Uterine smooth muscle cell (primary cell): Measurements from ENCODE around the gene TMTC4. TPM values are rescaled to one million over a fixed set of nuclear protein-coding genes. Genes with fewer than 3 reads are reported as not detected.

ENCODE experiments used
- total RNA-seq: library from RNA; depleted of rRNA; stranded (reverse); fragments of >200 nt; gene quantifications from 2 replicates; pipeline ENCODE4 v1.2.3, GENCODE V29; 2014

The TMTC4 gene, protein sequence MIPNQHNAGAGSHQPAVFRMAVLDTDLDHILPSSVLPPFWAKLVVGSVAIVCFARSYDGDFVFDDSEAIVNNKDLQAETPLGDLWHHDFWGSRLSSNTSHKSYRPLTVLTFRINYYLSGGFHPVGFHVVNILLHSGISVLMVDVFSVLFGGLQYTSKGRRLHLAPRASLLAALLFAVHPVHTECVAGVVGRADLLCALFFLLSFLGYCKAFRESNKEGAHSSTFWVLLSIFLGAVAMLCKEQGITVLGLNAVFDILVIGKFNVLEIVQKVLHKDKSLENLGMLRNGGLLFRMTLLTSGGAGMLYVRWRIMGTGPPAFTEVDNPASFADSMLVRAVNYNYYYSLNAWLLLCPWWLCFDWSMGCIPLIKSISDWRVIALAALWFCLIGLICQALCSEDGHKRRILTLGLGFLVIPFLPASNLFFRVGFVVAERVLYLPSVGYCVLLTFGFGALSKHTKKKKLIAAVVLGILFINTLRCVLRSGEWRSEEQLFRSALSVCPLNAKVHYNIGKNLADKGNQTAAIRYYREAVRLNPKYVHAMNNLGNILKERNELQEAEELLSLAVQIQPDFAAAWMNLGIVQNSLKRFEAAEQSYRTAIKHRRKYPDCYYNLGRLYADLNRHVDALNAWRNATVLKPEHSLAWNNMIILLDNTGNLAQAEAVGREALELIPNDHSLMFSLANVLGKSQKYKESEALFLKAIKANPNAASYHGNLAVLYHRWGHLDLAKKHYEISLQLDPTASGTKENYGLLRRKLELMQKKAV
- total RNA-seq: 19.6 and 20.1 TPM in 2 replicates

DNA sequence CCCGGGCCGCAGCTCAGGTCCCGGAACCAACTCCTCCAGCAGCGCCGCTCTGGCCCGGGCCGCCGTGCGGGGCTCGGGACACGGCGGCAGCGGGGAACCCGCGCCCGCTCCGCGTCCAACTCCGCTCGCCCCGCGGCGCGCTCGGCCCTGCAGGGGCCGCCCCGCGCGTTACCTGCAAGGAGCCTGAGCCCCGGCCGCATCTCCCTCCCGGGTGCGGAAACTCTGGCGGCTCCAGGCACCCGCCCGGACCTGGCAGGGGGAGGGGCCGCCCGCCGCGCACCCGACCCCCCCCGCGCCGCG is at the start of gene TMTC4:
TMTC4 (minus strand) TSS at position 224 of the 300 bp plus-strand sequence. CDS start 4,433 bp downstream, outside the sequence.

DNA sequence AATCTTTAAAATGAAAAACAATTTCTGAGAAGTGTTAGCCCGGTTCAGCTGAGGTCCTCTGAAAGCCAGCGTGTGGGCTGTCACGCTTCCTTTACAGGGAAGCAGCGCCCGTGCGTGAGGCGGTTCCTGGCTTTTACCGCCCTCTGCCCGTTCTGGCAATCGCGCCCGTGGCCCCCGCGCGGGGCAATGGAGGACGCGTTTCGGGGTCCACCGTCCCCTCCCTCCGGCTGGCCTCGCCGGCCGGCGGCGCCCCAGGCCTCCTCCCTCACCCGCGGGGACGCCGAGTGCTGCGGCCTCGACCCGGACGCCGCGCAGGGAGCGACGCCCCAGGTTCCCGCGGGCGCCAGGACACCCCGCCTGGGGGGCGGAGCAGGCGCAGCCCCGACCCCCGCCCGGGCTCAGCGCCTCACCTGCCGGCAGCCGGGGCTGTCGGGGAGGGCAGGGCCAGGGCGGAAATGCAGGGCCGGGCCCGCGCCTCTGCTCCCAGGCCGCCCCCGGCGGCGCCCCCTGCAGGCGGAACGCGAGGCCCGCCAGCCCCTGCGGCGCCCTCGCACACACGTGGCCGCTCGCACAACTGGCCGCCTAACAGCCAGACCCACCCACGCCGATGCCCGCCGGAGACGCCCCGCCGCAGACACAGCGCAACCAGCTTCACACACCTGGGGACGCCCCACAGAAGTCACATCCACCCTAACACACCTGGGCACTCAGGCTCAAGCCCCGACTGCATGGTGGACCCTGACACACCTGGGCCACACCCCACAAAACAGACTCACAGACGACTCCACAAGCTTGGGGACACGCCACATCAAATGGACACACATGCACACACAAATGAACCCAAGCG is 86.0 kb downstream of the TMTC4 start, which contains the start of gene GGACT:
GGACT (minus strand) TSS at position 459 of the 847 bp plus-strand sequence. CDS start 56,198 bp downstream, outside the sequence.

Other genes starting within 250 kb of the TMTC4 start
- 3.0 and 5.7 TPM in 2 replicates for gene GGACT, start 86.0 kb downstream of the TMTC4 start, total RNA-seq